Measurements from ENCODE around the gene ABCB4. TPM values are rescaled to one million over a fixed set of nuclear protein-coding genes. Genes with fewer than 3 reads are reported as not detected.

ABCB4 gene
- not detected for total RNA-seq
- polyA plus RNA-seq (2013, experiment 1 of 2): 0.45 TPM
- polyA plus RNA-seq (2013, experiment 2 of 2): 0.33 TPM
- 0 to 1.4 (median 0.13) reads per million in 172 experiments for total RNA-seq

DNA sequence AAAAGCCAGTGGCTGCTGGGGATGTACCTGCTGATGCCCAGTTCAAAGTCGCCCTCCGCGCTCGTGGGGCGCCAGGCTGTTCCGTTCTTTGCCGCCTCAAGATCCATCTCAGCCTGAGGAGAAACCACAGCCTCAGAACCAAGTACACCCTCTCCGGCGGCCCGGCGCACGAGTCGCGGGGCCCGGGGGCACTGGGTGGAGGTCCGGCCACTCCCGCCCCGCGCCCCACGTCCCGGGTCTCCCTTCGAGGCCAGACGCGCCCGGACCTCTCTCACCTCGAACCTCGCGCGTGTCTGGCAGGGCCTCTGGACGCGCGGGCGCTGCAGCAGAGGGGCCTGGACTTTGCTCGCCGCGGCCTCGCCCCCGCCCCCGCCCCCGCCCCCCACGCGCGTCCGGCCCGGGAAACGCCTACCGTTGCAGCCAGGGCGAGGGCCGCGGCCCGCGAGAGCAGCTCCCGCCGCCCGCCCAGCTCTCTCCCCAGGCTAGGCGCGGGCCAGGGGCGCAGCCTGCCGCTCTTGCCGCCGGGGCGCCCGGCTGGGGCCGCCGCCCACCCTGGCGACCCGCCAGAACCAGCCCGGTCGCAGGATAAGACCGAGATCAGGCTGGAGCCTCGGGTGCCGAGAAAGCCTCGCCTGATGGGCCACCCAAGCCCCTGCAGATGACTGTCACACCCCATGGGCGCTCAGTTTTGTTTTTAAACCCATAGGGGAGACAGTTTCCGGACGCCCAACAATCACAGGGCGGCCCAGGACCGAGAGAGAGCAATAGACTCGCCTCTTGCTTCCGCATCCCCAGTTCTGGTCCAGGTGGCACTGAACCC lies at the start of gene ABCB4:
Gene ABCB4, minus strand, starts transcription at position 322 of the 820 bp plus-strand sequence. Its CDS starts 215 bp downstream, at position 107.
- Mint-ChIP-seq H3K4me3 (peak within 1 kb of the TSS; percentile 34), H3K4me1 (ENCODE audit: low read depth) (peaks cover 8% of the 10 kb centered on the region), H3K27ac (no peak within 1 kb of the TSS), H3K36me3 (ENCODE audit: low read depth) (no peaks in the 10 kb centered on the region), H3K9me3 (no peaks in the 10 kb centered on the region), H3K27me3 (peaks cover 31% of the 10 kb centered on the region)
- intact Hi-C loops (cut with DNase I, micrococcal nuclease): no loop called here
- Histone ChIP-seq H3K4me3 (ENCODE audit: low read length) (no peak within 1 kb of the TSS), H3K4me1 (ENCODE audit: insufficient read depth, low read length) (peaks cover 10% of the 10 kb centered on the region), H3K27ac (ENCODE audit: low read depth in 1 of 2, low read length in 2 of 2) (no peak within 1 kb of the TSS), H3K36me3 (ENCODE audit: insufficient read depth, low read length) (no peaks in the 10 kb centered on the region), H3K9me3 (ENCODE audit: control insufficient read depth in 1 of 2, insufficient read depth in 1 of 2, low read length in 2 of 2) (no peaks in the 10 kb centered on the region), H3K27me3 (ENCODE audit: control insufficient read depth in 1 of 2, insufficient read depth in 2 of 2, low read length in 2 of 2) (peaks cover 21 to 36% of the 10 kb centered on the region in 2 experiments)
- peak in 1 of 14 experiments; percentile 11 for DNase-seq
- ChIA-PET CTCF (no interaction called here), POLR2A (no interaction called here)
- TF ChIP-seq, protein P1, sequence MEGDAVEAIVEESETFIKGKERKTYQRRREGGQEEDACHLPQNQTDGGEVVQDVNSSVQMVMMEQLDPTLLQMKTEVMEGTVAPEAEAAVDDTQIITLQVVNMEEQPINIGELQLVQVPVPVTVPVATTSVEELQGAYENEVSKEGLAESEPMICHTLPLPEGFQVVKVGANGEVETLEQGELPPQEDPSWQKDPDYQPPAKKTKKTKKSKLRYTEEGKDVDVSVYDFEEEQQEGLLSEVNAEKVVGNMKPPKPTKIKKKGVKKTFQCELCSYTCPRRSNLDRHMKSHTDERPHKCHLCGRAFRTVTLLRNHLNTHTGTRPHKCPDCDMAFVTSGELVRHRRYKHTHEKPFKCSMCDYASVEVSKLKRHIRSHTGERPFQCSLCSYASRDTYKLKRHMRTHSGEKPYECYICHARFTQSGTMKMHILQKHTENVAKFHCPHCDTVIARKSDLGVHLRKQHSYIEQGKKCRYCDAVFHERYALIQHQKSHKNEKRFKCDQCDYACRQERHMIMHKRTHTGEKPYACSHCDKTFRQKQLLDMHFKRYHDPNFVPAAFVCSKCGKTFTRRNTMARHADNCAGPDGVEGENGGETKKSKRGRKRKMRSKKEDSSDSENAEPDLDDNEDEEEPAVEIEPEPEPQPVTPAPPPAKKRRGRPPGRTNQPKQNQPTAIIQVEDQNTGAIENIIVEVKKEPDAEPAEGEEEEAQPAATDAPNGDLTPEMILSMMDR (IDR thresholded peaks at IDR 0.05): no peak
- ATAC-seq (ENCODE audit: poor library complexity): no peak

DNA sequence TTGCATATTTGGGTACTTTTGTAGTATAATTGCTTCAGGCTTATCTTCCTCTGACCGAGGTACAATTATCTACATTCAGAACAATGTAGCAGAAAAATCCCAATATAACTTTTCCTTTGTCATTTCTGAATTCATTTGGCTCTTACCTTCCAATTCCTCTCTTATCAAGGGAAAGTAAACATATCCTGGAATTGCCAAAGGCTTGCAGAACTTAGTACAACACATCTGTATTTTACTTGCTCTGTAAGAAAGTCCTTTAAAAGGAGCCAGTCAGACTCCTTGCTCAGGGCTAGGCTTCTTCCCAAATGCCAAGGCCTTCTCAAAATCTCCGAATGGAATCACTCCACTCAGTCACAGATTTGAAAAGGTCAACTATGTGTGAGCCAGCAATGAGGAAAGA lies 43.3 kb upstream of the ABCB4 start:
- Histone ChIP-seq H3K27ac (ENCODE audit: low read depth in 1 of 2, low read length in 2 of 2) (no peak overlapping the region), H3K36me3 (ENCODE audit: insufficient read depth, low read length) (peaks cover 4% of the 10 kb centered on the region), H3K4me1 (ENCODE audit: insufficient read depth, low read length) (no peaks in the 10 kb centered on the region), H3K27me3 (ENCODE audit: control insufficient read depth in 1 of 2, insufficient read depth in 2 of 2, low read length in 2 of 2) (no peaks in the 10 kb centered on the region), H3K9me3 (ENCODE audit: control insufficient read depth in 1 of 2, insufficient read depth in 1 of 2, low read length in 2 of 2) (no peaks in the 10 kb centered on the region), H3K4me3 (ENCODE audit: low read length) (no peak overlapping the region)
- intact Hi-C loops (cut with DNase I, micrococcal nuclease): no loop called here
- no peak overlapping the region for H3K27ac Mint-ChIP-seq
- no peak for ATAC-seq (ENCODE audit: poor library complexity)
- H3K27me3 Mint-ChIP-seq: no peaks in the 10 kb centered on the region
- H3K4me3 Mint-ChIP-seq: no peak overlapping the region
- H3K9me3 Mint-ChIP-seq: no peaks in the 10 kb centered on the region
- ChIA-PET CTCF (no interaction called here), POLR2A (no interaction called here)
- H3K4me1 Mint-ChIP-seq (ENCODE audit: low read depth): no peaks in the 10 kb centered on the region
- H3K36me3 Mint-ChIP-seq (ENCODE audit: low read depth): peaks cover 25% of the 10 kb centered on the region
- TF ChIP-seq, protein P1 (IDR thresholded peaks at IDR 0.05): no peak
- no peak for DNase-seq

DNA sequence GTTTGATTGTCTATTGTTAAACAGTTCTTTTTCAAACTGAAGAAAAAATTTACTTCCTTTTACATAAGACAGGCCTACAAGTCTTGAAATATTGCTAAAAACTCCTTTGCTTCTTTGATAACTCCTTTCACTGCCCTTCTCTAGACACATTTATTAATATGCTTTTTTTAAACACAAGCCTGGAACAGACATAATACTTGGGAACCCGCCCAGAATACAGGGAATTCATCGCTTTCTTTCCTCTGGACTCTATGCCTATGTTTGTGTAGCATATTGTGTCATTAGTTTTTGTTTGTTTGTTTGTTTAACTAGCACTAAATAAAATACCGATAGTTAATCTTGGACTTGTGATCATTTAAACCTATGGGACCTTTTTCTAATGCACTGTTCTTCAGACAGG lies 42.4 kb upstream of the ABCB4 start:
- Histone ChIP-seq H3K4me1 (ENCODE audit: insufficient read depth, low read length) (no peaks in the 10 kb centered on the region), H3K36me3 (ENCODE audit: insufficient read depth, low read length) (peaks cover 4% of the 10 kb centered on the region), H3K4me3 (ENCODE audit: low read length) (no peak overlapping the region), H3K9me3 (ENCODE audit: control insufficient read depth in 1 of 2, insufficient read depth in 1 of 2, low read length in 2 of 2) (no peaks in the 10 kb centered on the region), H3K27me3 (ENCODE audit: control insufficient read depth in 1 of 2, insufficient read depth in 2 of 2, low read length in 2 of 2) (no peaks in the 10 kb centered on the region), H3K27ac (ENCODE audit: low read depth in 1 of 2, low read length in 2 of 2) (no peak overlapping the region)
- ChIA-PET CTCF (no interaction called here), POLR2A (no interaction called here)
- H3K36me3 Mint-ChIP-seq (ENCODE audit: low read depth): peaks cover 27% of the 10 kb centered on the region
- no peak for DNase-seq
- no peaks in the 10 kb centered on the region for H3K9me3 Mint-ChIP-seq
- TF ChIP-seq, protein P1 (IDR thresholded peaks at IDR 0.05): no peak
- no peak overlapping the region for H3K27ac Mint-ChIP-seq
- no peak for ATAC-seq (ENCODE audit: poor library complexity)
- no peaks in the 10 kb centered on the region for H3K4me1 Mint-ChIP-seq (ENCODE audit: low read depth)
- intact Hi-C loops (cut with DNase I, micrococcal nuclease): no loop called here
- H3K4me3 Mint-ChIP-seq: no peak overlapping the region
- no peaks in the 10 kb centered on the region for H3K27me3 Mint-ChIP-seq
